SU-DHL-6 (cell line): ENCODE measurements around the gene ITGB2.

Experiments used
- H2AFZ ChIP-seq: fragments of 200-600 bp; sonication (generic); 2 replicates; pipeline ENCODE4 v1.6.1; 2014; ENCODE audit warnings: low read depth, mild to moderate bottlenecking, moderate library complexity, mixed read lengths, antibody characterized with exemption, low read length; ENCODE audit not compliant: severe bottlenecking
- H3F3A ChIP-seq: fragments of 200-600 bp; shearing (Covaris generic); 2 replicates; pipeline ENCODE4 v1.6.0; 2016; ENCODE audit warnings: antibody characterized with exemption, mild to moderate bottlenecking; ENCODE audit not compliant: insufficient read depth
- H3K27ac ChIP-seq: fragments of 200-600 bp; sonication (generic); 2 replicates; pipeline ENCODE4 v1.5.1; 2016; ENCODE audit warnings: low read depth, mild to moderate bottlenecking, low read length, moderate library complexity, mixed read lengths
- H3K27me3 ChIP-seq: fragments of 200-600 bp; sonication (generic), shearing (Covaris generic); 2 replicates; pipeline ENCODE4 v1.6.0; 2014; ENCODE audit warnings: mild to moderate bottlenecking, low read length
- H3K36me3 ChIP-seq: fragments of 200-600 bp; sonication (generic); 2 replicates; pipeline ENCODE4 v1.6.1; 2014; ENCODE audit warnings: mild to moderate bottlenecking, low read length, mixed read lengths
- H3K4me2 ChIP-seq: fragments of 300-600, 200-600 bp; shearing (Covaris generic), sonication (generic); 2 replicates; pipeline ENCODE4 v1.6.0; 2014; ENCODE audit warnings: low read length, low read depth, mild to moderate bottlenecking; ENCODE audit not compliant: poor library complexity, severe bottlenecking
- H3K4me3 ChIP-seq: fragments of 200-600 bp; sonication (generic); 2 replicates; pipeline ENCODE4 v1.5.1; 2014; ENCODE audit warnings: antibody characterized with exemption, low read length, mild to moderate bottlenecking, mixed read lengths; ENCODE audit not compliant: insufficient read depth, poor library complexity, severe bottlenecking
- H3K79me2 ChIP-seq: fragments of 200-600 bp; sonication (generic); 2 replicates; pipeline ENCODE4 v1.6.1; 2014; ENCODE audit warnings: mild to moderate bottlenecking, low read length, moderate library complexity; ENCODE audit not compliant: insufficient read depth
- H3K9ac ChIP-seq: fragments of 200-600 bp; sonication (generic); 2 replicates; pipeline ENCODE4 v1.7.0; 2014; ENCODE audit warnings: mild to moderate bottlenecking, low read length
- H3K9me2 ChIP-seq: fragments of 200-600 bp; sonication (generic); replicated peaks from 2 replicates; pipeline ENCODE4 v1.6.1; 2014; ENCODE audit warnings: low read length; ENCODE audit not compliant: insufficient read depth
- H3K9me3 ChIP-seq: fragments of 200-600 bp; sonication (generic); 2 replicates; pipeline ENCODE4 v1.6.1; 2014; ENCODE audit warnings: low read length, mixed read lengths; ENCODE audit not compliant: insufficient read depth
- H4K20me1 ChIP-seq: fragments of 200-600 bp; sonication (generic); 2 replicates; pipeline ENCODE4 v1.6.1; 2014; ENCODE audit warnings: low read depth, mild to moderate bottlenecking, antibody characterized with exemption, low read length, moderate library complexity, mixed read lengths
- EZH2phosphoT487 ChIP-seq: fragments of 200-600 bp; sonication (generic), shearing (Covaris generic); conservative IDR thresholded peaks from 2 replicates; pipeline ENCODE4 v1.6.1; 2018; ENCODE audit warnings: mild to moderate bottlenecking, antibody characterized with exemption, low read length, moderate library complexity, mixed read lengths
- TF ChIP-seq, protein P1 (sequence below): fragments of 200-600 bp; sonication (generic); IDR thresholded peaks from one replicate; pipeline ENCODE4 v1.5.1; 2017; ENCODE audit warnings: antibody characterized with exemption, mild to moderate bottlenecking, low read length, moderate library complexity; ENCODE audit not compliant: insufficient read depth, poor library complexity, severe bottlenecking

Gene ITGB2

DNA sequence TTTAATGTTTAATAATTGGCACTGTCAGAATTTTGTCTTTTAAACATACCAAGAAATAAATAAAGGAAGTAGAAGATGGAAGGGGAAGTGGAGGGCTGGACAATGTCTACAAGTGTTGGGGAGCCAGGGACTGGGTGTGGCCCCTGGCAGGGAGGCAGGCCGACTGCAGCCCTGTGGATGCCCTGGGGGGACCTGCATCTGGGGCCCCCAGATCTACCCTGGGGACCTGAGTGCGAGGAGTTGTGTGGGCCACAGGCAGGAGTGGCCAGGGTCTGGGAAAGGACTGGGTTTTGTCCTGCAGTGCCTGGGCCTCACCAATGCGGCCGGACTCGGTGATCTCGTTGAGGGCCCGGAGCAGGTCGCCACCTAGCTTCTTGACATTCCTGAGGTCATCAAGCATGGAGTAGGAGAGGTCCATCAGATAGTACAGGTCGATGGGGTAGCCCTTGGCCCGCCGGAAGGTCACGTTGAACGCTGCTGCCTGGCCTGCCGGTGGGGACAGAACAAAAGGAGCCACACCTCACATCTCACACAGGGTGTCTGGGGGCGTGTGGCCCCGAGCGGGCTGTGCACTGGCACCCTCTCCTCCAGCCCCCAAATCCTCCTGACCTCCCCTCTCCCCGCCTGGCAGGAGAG, 17.5 kb downstream of the ITGB2 start:
- Histone ChIP-seq H3K9ac (no peak overlapping the region), H3F3A (no peaks in the 10 kb centered on the region), H3K27me3 (no peaks in the 10 kb centered on the region), H3K9me3 (no peaks in the 10 kb centered on the region), H3K27ac (no peak overlapping the region), H3K4me3 (no peak overlapping the region), H4K20me1 (no peaks in the 10 kb centered on the region), H3K9me2 (no peaks in the 10 kb centered on the region), H2AFZ (no peak overlapping the region), H3K79me2 (no peaks in the 10 kb centered on the region), H3K36me3 (no peaks in the 10 kb centered on the region), H3K4me2 (no peak overlapping the region)
- TF ChIP-seq, protein P1, sequence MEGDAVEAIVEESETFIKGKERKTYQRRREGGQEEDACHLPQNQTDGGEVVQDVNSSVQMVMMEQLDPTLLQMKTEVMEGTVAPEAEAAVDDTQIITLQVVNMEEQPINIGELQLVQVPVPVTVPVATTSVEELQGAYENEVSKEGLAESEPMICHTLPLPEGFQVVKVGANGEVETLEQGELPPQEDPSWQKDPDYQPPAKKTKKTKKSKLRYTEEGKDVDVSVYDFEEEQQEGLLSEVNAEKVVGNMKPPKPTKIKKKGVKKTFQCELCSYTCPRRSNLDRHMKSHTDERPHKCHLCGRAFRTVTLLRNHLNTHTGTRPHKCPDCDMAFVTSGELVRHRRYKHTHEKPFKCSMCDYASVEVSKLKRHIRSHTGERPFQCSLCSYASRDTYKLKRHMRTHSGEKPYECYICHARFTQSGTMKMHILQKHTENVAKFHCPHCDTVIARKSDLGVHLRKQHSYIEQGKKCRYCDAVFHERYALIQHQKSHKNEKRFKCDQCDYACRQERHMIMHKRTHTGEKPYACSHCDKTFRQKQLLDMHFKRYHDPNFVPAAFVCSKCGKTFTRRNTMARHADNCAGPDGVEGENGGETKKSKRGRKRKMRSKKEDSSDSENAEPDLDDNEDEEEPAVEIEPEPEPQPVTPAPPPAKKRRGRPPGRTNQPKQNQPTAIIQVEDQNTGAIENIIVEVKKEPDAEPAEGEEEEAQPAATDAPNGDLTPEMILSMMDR, result no peak
- no peak for TF ChIP-seq EZH2phosphoT487

DNA sequence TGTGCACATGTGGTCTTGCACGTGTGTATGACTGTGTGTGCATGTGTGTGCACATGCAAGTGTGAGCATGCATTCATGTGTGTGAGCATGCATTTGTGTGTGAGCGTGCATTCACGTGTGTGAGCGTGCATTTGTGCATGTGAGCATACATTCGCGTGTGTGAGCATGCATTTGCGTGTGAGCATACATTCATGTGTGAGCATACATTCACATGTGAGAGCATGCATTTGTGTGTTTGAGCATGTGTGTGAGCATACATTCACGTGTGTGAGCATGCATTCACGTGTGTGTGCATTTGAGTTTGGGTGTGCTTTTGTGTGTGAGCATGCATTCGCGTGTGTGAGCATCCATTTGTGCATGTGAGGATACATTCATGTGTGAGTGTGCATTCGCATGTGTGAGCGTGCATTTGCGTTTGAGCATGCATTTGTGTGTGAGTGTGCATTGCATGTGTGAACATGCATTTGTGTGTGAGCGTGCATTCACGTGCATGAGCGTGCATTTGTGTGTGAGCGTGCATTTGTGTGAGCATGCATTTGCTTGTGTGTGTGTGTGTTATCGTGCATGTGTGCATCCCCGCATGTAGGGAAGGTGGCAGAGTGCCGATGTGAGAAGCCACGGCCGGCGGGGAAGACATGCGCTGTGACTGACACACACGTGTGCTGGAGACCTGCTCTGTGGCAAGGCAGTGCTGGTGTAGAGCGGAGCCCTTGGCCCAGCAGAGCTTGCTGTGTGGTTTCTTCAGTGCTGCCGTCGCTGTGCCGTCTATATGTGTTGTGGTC, 18.2 kb downstream of the ITGB2 start:
- Histone ChIP-seq H3K79me2 (no peaks in the 10 kb centered on the region), H3F3A (no peaks in the 10 kb centered on the region), H3K4me3 (no peak overlapping the region), H2AFZ (no peak overlapping the region), H3K4me2 (no peak overlapping the region), H3K9me2 (no peaks in the 10 kb centered on the region), H3K36me3 (no peaks in the 10 kb centered on the region), H3K9ac (no peak overlapping the region), H3K9me3 (no peaks in the 10 kb centered on the region), H3K27me3 (no peaks in the 10 kb centered on the region), H3K27ac (no peak overlapping the region), H4K20me1 (no peaks in the 10 kb centered on the region)
- TF ChIP-seq, protein P1, result no peak
- no peak for TF ChIP-seq EZH2phosphoT487

DNA sequence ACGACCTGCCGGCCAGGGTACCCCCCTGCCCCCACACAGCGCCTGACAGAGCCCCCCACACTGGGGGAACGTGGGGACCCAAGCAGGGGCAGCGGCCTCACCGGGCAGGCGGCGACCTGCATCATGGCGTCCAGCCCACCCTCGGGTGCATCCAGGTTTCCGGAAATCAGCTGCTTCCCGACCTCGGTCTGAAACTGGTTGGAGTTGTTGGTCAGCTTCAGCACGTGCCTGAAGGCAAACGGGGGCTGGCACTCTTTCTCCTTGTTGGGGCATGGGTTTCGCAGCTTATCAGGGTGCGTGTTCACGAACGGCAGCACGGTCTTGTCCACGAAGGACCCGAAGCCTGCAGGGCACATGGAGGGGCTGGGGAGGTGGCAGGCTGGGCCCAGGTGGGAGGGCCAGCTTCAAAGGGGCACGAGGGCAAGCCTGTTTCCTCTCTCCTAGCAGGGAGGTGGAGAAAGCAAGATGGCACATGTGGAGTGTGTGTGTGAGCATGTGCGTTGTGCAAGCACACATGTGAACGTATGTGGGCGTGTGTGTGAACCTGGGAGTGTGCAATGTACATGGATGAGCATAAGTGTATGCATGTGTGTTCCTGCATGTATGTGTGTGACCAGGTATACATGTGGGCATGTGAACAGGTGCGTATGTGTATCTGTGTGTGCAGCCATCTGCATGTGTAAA, 19.2 kb downstream of the ITGB2 start:
- no peaks in the 10 kb centered on the region for H4K20me1 ChIP-seq
- no peaks in the 10 kb centered on the region for H3K9me3 ChIP-seq
- no peak overlapping the region for H3K27ac ChIP-seq
- no peaks in the 10 kb centered on the region for H3K79me2 ChIP-seq
- no peaks in the 10 kb centered on the region for H3F3A ChIP-seq
- H2AFZ ChIP-seq, result no peak overlapping the region
- no peaks in the 10 kb centered on the region for H3K36me3 ChIP-seq
- H3K4me3 ChIP-seq, result no peak overlapping the region
- H3K27me3 ChIP-seq, result no peaks in the 10 kb centered on the region
- TF ChIP-seq, protein P1, result no peak
- no peak for TF ChIP-seq EZH2phosphoT487
- H3K9ac ChIP-seq, result no peak overlapping the region
- no peak overlapping the region for H3K4me2 ChIP-seq
- H3K9me2 ChIP-seq, result no peaks in the 10 kb centered on the region
